Upper lobe of left lung (tissue), 4 donors: ENCODE results near the gene COL6A3.

ENCODE experiments used
- POLR2AphosphoS5 ChIP-seq, 2 donors: sonication (generic); formaldehyde crosslinking; IDR thresholded peaks; one replicate each; pipeline ENCODE4 v1.5.1; 2017; ENCODE audit warnings: antibody characterized with exemption in 2 of 2
- TF ChIP-seq, protein P1 (sequence below), 6 experiments: fragments of 450-650 bp in 4 of 6; fragments of 200-600 bp in 2 of 6; sonication (generic) in 2 of 6; IDR thresholded peaks; one replicate each; pipeline ENCODE4 v1.5.1; 2016 to 2019; ENCODE audit warnings: antibody characterized with exemption in 6 of 6

DNA sequence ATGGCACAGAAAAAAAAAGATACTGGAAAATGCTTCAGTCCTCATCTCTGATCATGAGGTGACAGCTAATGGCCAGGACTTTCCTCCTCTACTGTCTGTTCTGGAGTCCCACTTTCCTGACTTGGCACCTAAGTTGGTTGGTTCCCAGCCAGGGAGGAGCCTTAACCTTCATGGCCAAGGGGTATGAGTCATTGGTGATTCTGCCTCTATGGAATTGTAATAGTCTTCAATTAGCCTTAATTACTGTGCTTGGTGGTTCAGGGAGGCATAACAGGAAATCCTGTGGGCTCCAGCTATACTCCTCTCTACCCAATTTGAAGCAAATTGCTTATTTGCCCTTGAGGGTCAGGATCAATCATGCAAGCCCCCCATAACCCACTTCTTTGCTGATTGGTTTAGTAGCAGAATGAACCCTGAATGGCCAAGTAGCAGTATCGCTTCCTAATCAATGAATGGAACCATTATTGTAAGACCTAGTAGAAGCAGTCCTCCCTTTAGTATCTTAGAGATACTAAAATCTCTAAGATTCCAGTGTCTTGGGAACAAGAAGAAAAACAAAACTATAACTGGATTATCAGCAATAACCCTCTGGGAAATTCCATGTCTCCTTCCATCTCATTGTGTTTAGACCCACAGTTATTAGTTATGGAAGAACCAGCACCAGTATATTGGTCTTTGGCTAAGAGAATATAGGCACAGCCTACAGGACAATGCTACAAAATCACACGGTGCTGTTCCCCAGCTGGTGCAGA is 109.0 kb downstream of the COL6A3 start:
- TF ChIP-seq, protein P1, sequence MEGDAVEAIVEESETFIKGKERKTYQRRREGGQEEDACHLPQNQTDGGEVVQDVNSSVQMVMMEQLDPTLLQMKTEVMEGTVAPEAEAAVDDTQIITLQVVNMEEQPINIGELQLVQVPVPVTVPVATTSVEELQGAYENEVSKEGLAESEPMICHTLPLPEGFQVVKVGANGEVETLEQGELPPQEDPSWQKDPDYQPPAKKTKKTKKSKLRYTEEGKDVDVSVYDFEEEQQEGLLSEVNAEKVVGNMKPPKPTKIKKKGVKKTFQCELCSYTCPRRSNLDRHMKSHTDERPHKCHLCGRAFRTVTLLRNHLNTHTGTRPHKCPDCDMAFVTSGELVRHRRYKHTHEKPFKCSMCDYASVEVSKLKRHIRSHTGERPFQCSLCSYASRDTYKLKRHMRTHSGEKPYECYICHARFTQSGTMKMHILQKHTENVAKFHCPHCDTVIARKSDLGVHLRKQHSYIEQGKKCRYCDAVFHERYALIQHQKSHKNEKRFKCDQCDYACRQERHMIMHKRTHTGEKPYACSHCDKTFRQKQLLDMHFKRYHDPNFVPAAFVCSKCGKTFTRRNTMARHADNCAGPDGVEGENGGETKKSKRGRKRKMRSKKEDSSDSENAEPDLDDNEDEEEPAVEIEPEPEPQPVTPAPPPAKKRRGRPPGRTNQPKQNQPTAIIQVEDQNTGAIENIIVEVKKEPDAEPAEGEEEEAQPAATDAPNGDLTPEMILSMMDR (IDR thresholded peaks at IDR 0.05) = no peak
- no peak for TF ChIP-seq POLR2AphosphoS5 (IDR thresholded peaks at IDR 0.05)
